ENCODE data around the gene PREPL.

The PREPL gene

GRCh38 chr2:44291281-44292248 is 69.7 kb downstream of the PREPL start:
- no peak for DNase-seq

DNA sequence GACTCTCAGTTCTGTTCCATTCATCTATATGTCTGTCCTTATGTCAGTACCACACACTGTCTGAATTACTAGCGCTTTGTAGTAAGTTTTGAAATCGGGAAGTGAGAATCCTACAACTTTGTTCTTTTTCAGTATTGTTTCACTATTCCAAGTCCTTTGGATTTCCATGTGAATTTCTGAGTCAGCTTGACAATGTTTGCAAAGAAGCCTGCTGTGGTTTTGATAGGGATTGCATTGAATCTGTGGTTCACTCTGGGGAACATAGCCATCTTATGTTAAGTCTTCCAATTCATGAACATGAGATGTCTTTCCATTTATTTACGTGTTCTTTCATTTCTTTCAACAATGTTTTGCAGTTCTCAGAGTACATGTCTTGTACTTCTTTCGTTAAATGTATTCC is 71.0 kb downstream of the PREPL start:
- DNase-seq, result no peak

- no peak for DNase-seq
These were observed 74.2 kb downstream of the PREPL start for GRCh38 chr2:44286884-44287638.

- DNase-seq, result no peak
These were observed 75.0 kb downstream of the PREPL start for GRCh38 chr2:44286119-44286883.

DNA sequence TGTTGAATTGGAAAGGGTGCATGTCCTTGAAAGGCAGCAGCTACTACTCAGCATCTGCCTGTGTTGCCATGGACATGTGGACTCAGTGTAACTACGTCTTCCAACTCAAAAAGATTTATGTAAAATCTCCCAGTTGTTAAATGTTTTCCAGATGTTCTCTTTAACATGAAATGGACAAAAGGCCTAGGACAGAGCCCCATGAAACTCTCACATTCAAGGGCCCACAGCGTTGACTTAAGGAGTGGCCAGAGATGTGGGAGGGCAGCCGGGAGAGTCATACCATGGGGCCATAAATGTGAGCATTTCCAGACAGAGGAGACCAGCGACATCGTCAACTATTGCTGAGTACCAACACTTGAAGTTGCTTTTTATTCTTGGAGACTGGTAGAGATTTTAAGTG is 76.1 kb downstream of the PREPL start:
- no peak for DNase-seq

DNA sequence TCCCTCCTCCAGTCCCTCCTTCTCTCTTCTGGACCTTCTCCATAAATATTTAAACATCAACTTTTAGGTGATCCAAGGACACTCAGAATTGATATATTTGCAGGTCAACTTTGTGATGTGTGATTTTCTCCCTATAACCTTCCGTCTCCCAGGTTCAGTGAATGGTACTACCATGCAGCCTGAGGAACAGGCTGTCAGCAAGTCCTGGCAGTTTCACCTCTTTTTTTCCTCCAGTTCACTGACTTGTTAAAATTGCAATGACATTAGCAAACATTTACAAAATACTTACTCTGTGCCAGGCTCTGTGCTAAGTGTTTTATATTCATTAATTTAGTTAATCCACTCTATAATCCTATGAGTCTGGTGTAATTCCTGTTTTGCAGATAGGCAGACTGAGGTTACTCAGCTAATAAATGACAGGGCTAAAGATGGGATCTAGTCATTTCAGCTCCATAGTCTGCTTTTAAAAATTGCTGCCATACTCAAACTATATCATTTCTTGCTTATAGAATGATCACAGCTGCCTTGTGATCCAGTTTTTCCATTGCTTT is 78.1 kb downstream of the PREPL start:
- DNase-seq, result no peak

DNA sequence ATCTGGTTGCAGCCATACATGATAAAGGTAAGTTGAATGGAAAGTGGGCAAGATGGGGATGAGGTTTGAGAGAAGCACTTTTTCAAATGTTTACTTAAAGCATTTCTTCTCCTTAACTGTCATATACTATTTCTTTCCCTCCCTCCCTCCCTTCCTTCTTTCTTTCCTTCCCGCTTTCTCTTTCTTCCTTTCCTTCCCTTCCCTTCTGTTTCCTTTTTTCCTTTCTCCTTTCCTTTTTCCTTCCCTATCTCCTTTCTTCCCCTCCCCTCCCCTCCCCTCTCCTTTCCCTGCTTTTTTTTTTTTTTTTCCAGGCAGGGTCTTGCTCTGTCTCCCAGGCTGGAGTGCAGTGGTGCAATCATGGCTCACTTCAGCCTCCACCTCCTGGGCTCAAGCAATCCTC is 80.4 kb downstream of the PREPL start:
- DNase-seq, result no peak

- no peak for DNase-seq
These were observed 83.8 kb downstream of the PREPL start for GRCh38 chr2:44277541-44277940.

GRCh38 chr2:44275927-44276303 is 85.4 kb downstream of the PREPL start:
- DNase-seq, result no peak

- no peak for DNase-seq
These were observed 87.7 kb downstream of the PREPL start for GRCh38 chr2:44273596-44273995.

DNA sequence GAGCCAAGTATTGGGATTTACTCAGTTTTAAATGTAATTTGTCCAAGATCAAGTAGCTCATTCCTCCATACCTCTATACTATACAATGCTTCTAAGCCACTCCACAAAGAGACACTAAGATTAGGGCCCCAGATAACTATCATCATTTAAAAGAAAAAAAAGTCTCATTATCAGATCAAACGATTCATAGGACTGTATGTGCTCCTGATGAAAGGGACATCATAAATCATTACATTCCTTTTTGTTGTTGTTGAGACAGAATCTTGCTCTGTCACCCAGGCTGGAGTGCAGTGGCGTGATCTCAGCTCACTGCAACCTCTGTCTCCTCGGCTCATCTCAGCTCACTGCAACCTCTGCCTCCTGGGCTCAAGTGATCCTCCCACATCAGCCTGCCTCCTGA is 88.2 kb downstream of the PREPL start:
- no peak for DNase-seq

DNA sequence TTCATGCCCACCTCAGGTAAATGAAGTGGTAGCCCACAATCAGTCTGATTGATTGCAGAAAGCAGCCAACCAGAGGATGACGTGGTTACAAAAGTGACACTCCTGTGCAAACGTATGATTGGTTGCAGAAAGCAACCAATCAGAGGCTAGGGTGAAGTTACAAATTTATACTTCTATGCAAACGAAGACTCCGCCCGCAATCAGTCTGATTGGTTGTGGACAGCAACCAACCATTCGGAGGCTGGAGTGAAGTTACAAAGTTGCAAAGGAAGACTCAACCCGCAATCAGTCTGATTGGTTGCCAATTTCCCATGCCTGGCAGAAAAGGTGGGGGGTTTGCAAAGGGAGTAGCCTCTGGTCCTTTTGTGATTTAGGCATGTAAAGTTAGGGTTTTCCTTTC is 90.0 kb downstream of the PREPL start:
- DNase-seq, result no peak

- no peak for DNase-seq
These were observed 91.5 kb downstream of the PREPL start for GRCh38 chr2:44269831-44270230.

- no peak for DNase-seq
These were observed 93.3 kb downstream of the PREPL start for GRCh38 chr2:44267796-44268648.

All from stimulated activated CD8-positive, alpha-beta memory T cell treated with anti-CD3 and anti-CD28 coated beads, Interleukin-4, amount 100 ng/mL, for 48 hours (primary cell).